GM18870 (cell line): Measurements from ENCODE around the gene POMT2.

Source experiments
- ATAC-seq: cut with Tn5 transposase; IDR thresholded peaks from one replicate; pipeline ENCODE4 v1.9.1; 2021; ENCODE audit warnings: moderate library complexity; ENCODE audit not compliant: unreplicated experiment

POMT2 gene

DNA sequence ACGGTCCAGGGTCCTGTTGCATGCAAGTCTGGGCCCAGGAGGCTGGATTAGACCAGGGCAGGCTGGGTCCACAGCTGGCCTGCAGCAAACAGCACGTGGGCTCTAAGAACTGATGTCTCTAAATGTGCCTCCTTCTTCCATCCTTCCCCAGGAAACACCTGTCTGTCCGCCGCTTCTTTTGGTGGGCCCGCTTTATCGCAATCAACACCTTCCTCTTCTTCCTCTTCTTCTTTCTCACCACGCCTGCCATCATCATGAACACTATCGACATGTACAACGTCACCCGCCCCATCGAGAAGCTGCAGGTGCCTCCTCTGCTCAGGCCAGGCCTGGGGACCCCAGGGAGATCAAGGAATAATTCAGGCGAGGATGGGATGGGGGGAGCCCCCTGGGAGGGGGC is 77.9 kb downstream of the POMT2 start:
- no peak for ATAC-seq

DNA sequence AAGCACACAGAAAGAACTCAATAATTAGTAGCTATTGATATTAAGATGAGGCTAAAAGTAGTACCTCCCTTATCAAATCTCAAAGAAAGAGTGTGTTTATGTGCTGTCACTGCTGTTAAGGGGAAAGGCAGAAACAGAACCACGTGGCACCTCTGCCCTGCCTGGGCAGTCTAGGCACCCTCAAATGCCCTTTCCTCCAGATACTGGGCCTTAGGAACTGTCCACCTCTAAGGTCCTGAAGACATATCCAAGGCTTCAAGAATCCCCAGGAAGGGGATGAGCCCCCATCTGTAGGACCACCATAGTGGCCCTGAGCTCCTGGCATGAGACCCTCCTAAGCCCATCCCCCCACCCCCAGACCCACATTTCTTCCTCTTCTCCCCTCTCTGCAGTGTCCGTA is 78.7 kb downstream of the POMT2 start:
- ATAC-seq = no peak

DNA sequence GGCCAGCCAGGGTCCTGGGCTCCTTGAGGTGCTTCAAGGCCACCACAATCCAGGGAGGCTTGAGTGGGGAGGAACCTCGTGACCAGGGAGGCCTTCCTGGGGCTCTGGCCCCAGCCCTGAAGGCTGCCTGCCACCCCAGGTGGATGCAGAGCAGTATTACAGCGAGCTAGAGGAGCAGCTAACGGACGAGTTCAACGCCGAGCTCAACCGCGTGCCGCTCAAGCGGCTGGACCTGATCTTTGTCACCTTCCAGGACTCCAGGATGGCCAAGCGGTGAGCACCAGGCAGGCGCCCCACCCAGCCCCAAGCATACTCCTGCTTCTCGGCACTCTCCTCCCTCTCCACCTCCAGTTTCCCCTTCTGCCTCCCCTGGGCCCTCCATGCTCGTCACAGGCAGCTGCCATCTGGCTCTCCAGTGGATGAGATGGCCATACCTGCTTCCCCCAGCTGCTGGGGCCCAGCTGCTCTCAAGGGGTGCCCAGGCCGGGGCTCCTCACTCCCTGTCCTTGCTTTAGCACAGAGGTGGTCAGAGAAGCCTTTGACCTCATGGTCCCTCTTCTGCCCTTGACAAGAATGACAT is 80.3 kb downstream of the POMT2 start:
- ATAC-seq = no peak

DNA sequence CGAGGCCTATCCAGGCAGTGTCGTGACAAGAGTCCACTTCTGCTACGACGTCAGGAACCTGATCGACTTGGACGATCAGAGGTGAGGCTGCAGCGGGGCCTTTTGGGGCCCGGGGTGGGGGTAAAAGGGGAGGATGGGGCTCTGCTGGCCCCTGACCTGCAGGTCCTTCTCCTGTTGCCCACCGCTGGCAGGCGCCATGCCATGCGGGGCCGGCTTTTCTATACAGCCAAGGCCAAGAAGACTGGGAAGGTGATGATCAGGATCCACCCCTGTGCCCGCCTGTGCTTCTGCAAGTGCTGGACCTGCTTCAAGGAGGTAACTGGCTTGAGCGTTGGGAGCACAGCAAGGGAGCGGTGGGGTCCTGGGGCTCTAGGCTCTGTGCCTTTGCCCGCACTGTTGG is 81.3 kb downstream of the POMT2 start:
- ATAC-seq = no peak

DNA sequence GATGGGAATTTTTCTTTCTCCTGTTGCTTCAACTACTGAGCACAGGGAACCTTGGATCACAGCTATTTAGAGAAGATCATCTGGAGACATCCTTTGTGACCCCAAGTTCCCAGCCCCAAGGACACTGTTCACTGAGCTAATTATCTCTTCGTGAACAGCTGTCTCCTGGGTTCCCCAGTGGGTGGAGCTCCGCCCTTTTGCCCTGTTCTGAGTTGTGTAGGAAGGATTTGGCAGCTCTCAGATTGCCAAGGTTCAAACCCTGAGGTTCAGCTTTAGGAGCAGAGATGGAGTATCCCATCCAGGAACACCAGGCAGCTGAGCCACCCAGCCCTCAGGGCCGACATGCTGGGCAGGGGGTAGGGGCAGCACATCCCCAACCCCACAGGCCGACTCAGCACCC is 81.7 kb downstream of the POMT2 start:
- ATAC-seq = no peak

DNA sequence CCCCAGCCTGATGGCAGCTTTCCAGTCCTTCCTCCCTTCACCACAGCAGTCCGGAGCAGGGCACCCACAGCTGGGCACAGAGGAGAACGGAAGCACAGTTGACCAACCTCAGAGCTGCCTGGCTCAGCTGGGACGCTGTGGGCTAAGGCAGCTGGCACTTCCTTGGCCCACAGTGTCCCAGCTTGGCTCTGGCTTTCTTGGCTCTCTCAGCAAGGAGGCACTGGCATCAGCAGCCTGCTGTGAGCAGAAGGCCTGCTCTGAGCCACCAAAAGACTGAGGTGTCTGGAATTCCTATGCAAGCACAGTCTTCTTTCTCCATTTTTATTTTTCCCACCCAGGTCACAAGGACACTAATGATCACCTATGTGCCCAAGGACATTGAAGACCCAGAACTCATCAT is 82.3 kb downstream of the POMT2 start:
- ATAC-seq = no peak

DNA sequence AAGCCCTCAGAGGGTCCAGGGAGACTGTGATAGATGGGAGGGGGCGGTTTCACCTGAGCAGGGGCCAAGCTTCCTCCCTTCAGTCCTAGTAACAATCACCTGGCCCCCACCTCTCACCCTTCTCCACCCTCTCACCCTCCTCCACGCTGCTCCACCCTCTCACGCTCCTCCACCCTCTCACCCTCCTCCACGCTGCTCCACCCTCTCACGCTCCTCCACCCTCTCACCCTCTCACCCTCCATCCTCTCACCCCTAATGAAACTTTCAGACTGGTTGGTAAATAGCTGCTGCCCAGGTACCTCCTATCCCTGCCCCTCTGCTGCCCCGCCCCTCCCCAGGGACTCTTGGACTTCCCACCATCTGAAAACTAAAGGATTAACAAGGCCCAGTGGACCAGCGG is 83.9 kb downstream of the POMT2 start:
- no peak for ATAC-seq

DNA sequence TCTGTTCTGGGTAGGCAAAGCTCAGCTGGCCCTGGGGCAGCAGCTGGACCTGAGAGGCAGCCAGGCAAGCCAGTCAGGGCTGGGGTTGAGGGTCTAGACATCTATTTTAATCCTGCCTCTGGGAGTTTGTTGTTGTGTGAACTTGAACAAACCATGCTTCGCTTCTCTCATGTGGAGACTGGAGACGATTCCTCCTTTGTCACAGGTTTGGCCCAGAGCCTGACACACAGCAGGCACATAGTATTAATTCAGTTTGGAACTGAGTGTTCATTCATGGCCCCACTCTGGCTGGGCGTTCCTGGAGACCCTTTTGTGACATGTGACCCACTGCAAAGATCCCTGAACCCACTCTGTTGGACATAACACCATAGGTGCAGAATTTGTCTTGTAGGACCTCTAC is 89.0 kb downstream of the POMT2 start:
- no peak for ATAC-seq

DNA sequence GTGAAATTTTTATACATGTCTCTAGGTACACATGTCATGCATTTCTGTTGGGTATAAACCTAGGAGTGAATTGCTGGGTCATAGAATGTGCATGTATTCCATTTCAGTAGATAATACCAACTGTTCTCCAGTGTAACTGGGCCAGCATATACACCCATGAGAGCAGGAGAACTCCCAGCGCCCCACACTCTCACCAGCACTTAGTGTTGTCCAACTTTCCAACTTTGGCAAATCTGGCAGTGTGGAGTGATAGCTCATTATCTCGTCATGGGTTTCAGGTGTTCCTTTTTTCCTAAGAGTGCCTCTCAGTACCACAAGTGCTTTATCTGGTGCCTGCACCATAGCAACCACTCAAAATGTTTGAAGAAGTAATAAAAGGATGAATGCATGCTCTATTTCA is 89.8 kb downstream of the POMT2 start:
- no peak for ATAC-seq

DNA sequence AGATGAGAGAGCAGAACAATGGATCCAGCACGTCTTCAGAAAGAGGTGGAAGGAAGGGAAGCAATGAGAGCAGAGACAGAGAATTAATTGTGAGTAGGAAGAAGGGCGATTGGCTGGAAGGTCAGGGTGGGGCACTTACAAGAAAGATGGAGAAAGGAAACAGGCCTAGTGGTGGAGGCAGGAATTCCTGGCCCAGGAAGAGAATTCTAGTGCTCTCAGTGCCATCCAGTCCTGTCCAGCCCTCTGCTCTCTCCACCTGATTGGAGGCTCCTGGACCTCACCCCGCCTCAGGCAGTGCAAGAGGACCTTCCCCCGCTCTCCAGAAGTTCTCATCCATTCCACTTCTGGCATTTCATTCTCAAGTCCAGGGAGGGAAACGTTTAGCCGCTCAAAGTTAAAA is 92.6 kb downstream of the POMT2 start:
- no peak for ATAC-seq

DNA sequence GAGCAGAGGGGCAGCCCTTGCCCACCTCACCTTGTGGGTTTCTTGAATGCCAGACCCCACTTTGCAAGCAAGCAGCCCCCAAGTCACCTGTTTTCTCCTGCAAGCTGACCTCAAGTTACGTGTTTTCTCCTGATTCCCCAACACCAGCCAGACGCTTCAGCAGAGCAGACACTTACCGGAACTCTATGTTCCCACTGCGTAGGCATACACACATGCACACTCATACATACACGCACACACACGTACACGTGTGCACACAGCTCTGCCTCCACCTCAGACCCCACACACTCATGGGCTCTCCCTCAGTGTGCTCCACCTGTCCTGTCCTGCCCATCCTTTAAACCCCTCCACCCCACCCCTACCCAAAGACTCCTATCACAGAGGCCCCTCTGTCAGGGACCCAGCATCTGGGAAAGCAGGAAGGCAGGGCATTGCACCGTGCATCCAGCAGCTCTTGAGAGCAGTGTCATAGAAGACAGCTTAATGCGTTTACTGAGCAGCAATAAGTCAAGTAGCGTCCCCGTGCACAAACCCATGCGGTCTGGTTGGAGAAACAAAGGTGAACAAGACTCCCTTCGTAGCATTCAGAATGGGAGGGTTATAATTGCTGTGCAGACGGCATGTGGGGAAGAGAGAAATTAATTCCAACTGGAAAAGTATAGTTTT is 94.7 kb downstream of the POMT2 start:
- ATAC-seq = no peak

DNA sequence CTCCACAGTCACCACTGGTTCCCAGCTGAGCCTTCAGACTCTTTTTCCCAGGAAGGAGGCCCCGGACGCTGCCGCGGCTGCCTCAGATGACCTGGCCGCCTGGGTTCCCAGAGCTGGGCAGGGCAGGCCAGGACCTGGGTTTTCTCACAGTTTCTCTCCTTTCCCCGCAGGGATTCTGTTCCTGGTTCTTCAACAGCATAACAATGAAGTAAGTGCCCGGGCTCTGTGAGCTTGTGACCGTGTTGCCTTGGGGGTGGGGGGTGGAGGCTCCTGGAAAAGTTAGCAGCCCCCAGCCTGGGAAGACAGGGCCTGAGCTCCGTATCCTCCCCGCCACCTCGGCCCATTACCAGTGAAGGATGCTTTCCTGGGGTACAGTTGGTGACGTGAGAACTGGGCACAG is 95.4 kb downstream of the POMT2 start:
- ATAC-seq = no peak
